ENCODE results near the gene PRRT3.

DNA sequence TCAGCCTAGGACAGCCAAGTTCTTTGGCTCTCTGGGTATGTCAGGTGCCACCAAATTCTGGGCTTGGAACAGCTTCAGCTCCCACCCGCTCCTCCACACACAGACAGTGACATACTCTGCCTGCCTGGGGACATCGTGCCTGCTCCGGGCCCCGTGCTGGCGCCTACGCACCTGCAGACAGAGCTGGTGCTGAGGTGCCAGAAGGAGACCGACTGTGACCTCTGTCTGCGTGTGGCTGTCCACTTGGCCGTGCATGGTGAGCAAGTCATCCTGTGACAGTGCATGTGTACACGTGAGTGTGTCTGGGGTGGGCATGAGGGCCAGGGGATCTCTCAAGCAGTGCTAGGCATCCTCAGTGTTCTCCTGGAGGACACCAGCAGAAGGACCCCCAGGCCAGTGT is 34.4 kb downstream of the PRRT3 start:
- TF ChIP-seq, protein P1, sequence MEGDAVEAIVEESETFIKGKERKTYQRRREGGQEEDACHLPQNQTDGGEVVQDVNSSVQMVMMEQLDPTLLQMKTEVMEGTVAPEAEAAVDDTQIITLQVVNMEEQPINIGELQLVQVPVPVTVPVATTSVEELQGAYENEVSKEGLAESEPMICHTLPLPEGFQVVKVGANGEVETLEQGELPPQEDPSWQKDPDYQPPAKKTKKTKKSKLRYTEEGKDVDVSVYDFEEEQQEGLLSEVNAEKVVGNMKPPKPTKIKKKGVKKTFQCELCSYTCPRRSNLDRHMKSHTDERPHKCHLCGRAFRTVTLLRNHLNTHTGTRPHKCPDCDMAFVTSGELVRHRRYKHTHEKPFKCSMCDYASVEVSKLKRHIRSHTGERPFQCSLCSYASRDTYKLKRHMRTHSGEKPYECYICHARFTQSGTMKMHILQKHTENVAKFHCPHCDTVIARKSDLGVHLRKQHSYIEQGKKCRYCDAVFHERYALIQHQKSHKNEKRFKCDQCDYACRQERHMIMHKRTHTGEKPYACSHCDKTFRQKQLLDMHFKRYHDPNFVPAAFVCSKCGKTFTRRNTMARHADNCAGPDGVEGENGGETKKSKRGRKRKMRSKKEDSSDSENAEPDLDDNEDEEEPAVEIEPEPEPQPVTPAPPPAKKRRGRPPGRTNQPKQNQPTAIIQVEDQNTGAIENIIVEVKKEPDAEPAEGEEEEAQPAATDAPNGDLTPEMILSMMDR (conservative IDR thresholded peaks at IDR 0.05; ENCODE audit: low read depth, low read length), result no peak
- TF ChIP-seq EZH2phosphoT487 (IDR thresholded peaks at IDR 0.05; ENCODE audit: borderline replicate concordance, low read length), result no peak
